GM19455 (cell line): ENCODE data around the gene ANP32B.

ENCODE experiments used
- ATAC-seq: cut with Tn5 transposase; IDR thresholded peaks from one replicate; pipeline ENCODE4 v1.9.1; 2021; ENCODE audit not compliant: unreplicated experiment

The ANP32B gene

GRCh38 chr9:98021306-98022040 is 38.3 kb downstream of the ANP32B start:
- no peak for ATAC-seq

DNA sequence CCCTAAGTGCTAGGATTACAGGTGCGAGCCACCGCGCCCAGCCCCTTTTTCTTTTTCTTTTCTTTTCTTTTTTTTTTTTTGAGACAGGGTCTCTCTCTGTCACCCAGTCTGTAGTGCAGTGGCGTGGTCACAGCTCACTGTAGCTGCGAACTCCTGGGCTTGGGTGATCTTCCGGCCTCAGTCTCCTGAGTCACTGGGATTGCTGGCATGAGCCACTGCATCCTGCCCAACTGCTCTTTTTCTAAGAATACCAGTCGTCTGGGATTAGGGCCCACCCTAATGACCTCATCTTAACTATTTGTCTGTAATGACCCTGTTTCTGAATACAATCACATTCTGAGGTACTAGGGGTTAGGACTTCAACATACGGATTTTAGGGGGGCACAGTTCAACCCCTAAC is 39.3 kb downstream of the ANP32B start:
- no peak for ATAC-seq

DNA sequence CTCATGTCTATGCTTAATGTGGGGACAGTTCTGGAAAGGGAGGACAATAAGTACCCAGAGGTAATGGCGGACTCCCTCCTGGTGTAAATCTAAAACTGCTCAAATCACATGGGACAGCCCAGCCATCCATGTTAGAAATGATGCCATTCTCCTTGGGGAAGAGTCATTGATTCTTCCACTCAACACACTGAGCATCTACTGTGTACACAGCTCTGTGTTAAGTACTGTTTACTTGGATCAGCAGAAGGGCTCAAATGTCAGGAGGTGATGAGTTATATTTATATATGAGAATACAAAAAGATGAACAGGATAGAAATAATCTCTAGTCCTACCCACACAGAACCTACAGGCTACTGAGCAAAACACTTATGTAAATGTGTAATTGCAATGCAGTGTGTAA is 41.6 kb downstream of the ANP32B start:
- ATAC-seq, result no peak

DNA sequence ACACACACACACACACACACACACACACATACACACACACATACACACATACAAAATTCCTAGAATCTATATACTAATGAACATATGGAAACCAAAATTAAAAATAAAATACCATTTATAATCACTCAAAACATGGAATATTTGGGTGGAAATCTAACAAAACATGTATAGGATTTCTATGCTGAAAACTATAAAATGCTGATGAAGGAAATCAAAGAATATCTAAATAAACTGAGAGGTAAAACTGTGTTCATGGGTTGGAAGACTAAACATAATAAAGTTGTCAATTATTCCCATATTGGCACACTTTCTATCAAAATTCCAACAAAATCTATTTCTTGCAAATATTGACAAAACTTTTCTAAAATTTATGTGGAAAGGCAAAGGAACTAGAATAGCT is 48.0 kb downstream of the ANP32B start:
- ATAC-seq, result no peak

- ATAC-seq, result no peak
Observed at GRCh38 chr9:98031935-98032334, 48.8 kb downstream of the ANP32B start.

- ATAC-seq, result no peak
Observed at GRCh38 chr9:98034593-98035546, 51.7 kb downstream of the ANP32B start.

DNA sequence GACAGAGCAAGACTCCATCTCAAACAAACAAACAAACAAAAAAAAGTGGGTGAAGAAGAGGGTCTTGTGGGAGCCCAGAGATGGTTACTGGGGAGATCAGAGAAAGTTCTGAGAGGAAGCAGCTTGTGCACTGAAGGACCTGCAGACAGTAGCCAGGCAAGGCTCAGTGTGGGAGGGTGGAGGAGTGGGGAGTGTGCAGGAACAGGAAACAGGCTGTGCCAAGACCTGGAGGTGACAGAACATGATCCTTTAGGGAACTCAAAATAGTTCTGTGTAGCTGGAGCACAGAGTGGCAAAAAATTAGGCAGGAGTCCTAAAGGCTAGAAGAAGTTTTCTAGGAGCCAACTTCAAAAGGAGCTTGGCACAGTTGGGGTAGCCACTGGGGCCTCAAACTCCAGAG is 54.2 kb downstream of the ANP32B start:
- no peak for ATAC-seq

DNA sequence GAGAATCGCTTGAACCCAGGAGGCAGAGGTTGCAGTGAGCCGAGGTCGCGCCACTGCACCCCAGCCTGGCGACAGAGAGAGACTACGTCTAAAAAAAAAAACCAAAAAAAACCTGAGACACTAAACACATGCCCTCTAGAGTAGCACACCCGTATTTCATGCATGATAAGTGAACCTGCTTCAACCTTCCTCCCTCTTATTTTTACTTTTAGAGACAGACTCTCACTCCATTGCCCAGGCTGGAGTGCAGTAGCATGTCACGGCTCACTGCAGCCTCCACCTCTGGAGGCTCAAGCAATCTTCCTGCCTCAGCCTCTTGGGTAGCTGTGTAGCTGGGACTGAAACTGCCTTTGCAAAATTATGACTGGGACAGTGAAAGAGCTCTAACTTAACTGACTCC is 55.8 kb downstream of the ANP32B start:
- ATAC-seq, result peak; percentile 29

DNA sequence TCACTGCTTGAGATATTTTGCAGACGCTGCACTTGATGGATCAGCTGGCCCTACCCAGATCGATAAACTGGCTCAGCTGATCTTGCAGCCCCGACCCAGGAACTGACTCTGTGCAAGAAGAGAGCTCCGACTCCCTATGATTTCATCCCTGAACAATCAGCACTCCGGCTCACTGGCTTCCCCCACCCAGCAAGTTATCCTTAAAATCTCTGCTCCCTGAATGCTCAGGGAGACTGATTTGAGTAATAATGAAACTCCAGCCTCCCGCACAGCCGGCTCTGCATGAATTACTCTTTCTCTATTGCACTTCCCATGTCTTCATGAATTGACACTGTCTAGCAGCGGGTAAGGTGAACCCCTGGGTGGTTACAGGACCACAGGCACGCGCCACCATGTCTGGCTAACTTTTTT is 56.5 kb downstream of the ANP32B start:
- ATAC-seq, result no peak

- ATAC-seq, result no peak
Observed at GRCh38 chr9:98040212-98040611, 57.1 kb downstream of the ANP32B start.

DNA sequence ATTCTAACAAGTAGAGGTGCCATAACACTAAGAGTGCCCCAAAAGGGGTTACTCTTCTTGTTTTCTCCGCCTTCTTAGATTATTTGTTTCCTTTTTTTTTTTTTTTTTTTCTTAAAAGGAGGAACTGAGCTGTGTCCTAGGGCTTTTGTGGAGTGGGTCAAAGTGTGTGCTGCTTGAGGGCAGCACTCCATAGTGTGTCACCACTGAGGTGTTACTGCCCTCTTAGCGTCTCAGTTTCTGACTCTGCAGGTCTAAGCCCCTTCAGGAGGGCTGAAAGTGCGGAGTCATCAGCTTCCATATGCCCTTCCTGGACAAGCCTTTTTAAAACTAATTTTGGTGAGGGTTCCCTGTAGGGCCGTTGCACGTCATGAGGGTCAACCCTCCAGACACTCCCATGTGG is 60.8 kb downstream of the ANP32B start:
- ATAC-seq, result no peak

DNA sequence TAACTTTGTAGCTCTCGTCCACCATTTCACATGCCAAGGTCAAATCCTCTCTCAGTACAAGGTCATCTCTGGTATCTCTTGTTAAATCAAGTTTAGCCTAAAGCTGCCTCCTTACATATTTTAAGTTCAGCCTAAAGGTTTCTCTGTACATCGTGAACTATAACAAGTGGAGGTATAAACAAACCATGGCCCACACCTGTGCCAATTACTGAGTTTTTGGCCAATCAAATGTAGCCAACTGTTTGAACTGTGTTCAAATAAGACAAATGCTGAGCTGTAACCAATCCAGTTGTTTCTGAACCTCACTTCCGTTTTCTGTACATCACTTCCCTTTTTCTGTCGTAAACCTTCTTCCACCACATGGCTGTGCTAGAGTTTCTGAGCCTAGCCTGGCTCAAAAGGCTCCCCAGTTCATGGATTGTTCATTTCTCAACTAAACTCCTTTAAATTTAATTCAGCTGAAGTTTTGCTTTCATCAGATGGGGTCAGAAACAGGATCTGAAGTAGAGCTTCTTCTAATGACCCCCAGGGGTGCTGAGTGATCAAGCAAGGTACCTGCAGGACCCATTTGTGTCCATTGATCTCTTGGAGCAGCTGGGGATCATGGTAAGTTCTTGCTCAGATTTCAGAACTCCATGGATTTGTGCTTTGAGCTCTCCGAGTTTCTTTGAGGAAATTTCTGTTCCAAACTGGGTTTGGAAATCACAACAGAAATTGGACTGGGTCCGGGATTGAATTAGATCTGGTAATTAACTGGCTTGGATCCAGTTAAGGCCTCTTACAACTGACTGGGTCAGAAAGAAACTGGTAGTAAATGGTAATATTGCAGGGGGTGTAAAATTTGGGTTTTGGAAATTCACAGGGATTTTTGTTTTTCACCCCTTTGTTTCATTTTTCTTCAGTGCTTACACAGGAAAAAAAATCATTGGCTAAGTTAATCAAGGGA is 62.4 kb downstream of the ANP32B start:
- peak; percentile 76 for ATAC-seq

DNA sequence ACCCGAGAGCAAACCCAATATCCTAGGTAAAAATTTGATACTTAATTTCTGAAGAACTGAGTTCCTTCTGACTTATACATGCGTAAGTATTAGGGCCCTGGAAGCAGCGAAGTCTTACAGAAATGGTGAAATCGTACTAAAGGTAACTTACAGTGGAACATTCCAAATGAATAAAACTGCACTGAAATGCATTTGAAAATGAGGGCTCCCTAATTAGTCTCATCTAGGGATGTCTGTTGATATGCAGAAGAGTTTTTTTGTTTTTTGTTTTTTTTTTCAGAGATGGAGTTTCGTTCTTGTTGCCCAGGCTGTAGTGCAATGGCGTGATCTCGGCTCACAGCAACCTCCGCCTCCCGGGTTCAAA is 63.0 kb downstream of the ANP32B start:
- ATAC-seq, result no peak

- ATAC-seq, result no peak
Observed at GRCh38 chr9:98047002-98047401, 63.9 kb downstream of the ANP32B start.

GRCh38 chr9:98049288-98050072 is 66.3 kb downstream of the ANP32B start:
- no peak for ATAC-seq

DNA sequence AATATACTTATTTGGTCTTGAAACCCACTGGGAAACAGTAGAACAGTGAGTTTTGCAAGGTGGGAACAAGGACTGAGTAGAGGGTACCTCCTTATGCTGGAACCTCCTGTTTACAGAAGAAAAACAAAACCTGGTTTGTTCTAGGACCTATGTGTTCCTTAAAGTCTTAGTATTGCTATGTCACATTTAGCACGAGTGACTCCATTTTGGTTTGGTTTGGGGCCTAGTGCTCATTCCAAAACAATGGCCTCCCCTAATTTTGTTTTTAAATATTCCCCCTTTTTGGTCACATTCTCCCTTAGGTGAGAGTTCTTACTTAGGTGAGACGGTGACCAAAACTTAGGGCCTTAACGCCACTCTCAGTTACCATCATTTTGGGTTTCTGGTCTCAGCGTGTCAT is 67.2 kb downstream of the ANP32B start:
- no peak for ATAC-seq

DNA sequence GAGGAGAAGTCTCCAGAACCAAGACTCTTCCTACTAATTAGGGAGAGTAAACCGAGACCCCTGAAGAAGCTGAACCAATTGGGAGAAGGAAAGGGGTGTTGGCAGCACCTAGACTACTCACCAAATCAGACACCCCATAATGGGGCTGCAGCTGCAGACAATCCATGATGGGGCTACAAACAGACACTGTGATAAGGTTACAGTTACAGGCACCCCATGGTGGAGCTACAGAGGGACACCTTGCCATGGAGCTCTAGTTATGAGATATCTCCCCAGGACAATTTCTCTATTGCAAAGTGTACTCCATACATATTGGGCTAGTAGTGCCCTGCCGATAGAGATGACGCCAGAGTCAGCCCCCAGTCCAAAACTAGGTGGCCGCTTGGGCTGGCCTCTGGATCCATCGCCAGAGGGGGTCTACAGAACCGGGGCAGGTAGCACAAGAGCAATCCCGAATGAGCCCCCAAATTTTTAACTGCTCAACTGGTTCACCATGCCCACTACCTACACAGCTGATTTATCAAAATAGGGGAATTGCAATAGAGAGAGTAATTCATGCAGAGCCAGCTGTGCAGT is 71.3 kb downstream of the ANP32B start:
- ATAC-seq, result no peak

- peak; percentile 93 for ATAC-seq
Observed at GRCh38 chr9:98056269-98057137, 73.4 kb downstream of the ANP32B start, which contains the start of gene NANS. NANS (plus strand) TSS chr9:98056732; CDS start chr9:98056809, 77 bp downstream.
